Activated B cell treated with CpG ODN at 0.5 μM for 24 hours (primary cell): ENCODE measurements around the gene FKTN. TPM values are rescaled to one million over a fixed set of nuclear protein-coding genes. Genes with fewer than 3 reads are reported as not detected.
A peak's percentile ranks its signal among the peaks of the same experiment; 100 is the strongest.

Source experiments
- ATAC-seq: fragments of 200-7000 bp; cut with Tn5 transposase; one replicate; pipeline ENCODE4 v1.10.0; 2021; ENCODE audit warnings: low read depth, mild to moderate bottlenecking, moderate library complexity
- CTCF ChIA-PET: fragments of 350-600 bp; sonication (Branson Sonifier 250); formaldehyde crosslinking; loops from one replicate; lab custom pipeline; 2021; ENCODE audit warnings: antibody characterized with exemption; lab: Charles Lee
- POLR2A ChIA-PET: fragments of 350-600 bp; sonication (Branson Sonifier 250); formaldehyde crosslinking; loops from one replicate; lab custom pipeline; 2021; ENCODE audit warnings: antibody characterized with exemption; lab: Charles Lee
- DNase-seq: peaks from one replicate; pipeline ENCODE4 v3.0.0; 2022
- H3K27ac Mint-ChIP-seq: one replicate; pipeline ENCODE4 v1.8.0; 2020; ENCODE audit warnings: mixed read lengths
- H3K27me3 Mint-ChIP-seq: one replicate; pipeline ENCODE4 v1.8.0; 2021; ENCODE audit warnings: mixed read lengths
- H3K36me3 Mint-ChIP-seq: one replicate; pipeline ENCODE4 v1.8.0; 2021; ENCODE audit warnings: low read depth, mixed read lengths
- H3K4me1 Mint-ChIP-seq: one replicate; pipeline ENCODE4 v1.8.0; 2021; ENCODE audit warnings: mixed read lengths
- H3K4me3 Mint-ChIP-seq: one replicate; pipeline ENCODE4 v1.8.0; 2020; ENCODE audit warnings: mild to moderate bottlenecking, mixed read lengths
- H3K9me3 Mint-ChIP-seq: one replicate; pipeline ENCODE4 v1.8.0; 2020; ENCODE audit warnings: mixed read lengths
- CTCF ChIP-seq: fragments of 200-600 bp; IDR thresholded peaks from one replicate; pipeline ENCODE4 v1.8.0; 2022; ENCODE audit warnings: antibody characterized with exemption, mild to moderate bottlenecking
- intact Hi-C: fragments of 100-400 bp; cut with micrococcal nuclease; formaldehyde crosslinking; loops from one replicate; pipeline ENCODE4 v1.15.1; 2024
- total RNA-seq: library from RNA; stranded (reverse); gene quantifications from 2 replicates; pipeline ENCODE4 v1.2.3, GENCODE V29; 2022

The FKTN gene
- total RNA-seq, 1 donor from 2014 or later, result 17.5 TPM

DNA sequence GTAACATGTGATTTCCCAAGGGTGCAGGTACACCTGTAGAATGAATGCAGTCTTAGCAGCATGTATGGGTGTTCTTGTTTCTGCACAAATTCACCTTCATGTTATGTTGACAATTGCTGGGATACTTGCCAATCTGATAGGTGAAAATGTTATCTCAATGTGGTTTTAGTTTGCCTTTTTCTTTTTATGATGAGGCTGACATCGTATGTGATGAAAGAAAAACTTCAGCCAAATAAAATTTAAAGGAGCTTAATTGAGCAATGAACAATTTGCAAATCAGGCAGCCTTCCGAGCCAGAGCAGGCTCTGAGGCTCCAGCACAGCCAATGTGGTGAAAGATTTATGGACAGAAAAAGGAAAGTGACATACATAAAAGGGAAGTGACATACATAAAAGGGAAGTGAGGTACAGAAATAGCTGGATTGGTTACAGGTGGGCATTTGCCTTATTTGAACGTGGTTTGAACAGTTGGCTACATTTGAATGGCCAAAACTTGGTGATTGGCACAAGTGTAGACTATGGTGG lies 114.8 kb downstream of the FKTN start:
- intact Hi-C loops, result loop anchor here (1.0 kb wide), 1 partner anchor 22 kb away; the partner anchor contains the start of gene TMEM38B
- DNase-seq (no peak), ATAC-seq (peak; percentile 21)
- Mint-ChIP-seq H3K36me3 (no peaks in the 10 kb centered on the region), H3K9me3 (peaks cover 4% of the 10 kb centered on the region), H3K27ac (no peak overlapping the region), H3K4me1 (peaks cover 17% of the 10 kb centered on the region), H3K4me3 (peak overlapping the region; percentile 50), H3K27me3 (peaks cover 1% of the 10 kb centered on the region)
- ChIA-PET CTCF (no interaction called here), POLR2A (no interaction called here)
- TF ChIP-seq CTCF, result no peak

DNA sequence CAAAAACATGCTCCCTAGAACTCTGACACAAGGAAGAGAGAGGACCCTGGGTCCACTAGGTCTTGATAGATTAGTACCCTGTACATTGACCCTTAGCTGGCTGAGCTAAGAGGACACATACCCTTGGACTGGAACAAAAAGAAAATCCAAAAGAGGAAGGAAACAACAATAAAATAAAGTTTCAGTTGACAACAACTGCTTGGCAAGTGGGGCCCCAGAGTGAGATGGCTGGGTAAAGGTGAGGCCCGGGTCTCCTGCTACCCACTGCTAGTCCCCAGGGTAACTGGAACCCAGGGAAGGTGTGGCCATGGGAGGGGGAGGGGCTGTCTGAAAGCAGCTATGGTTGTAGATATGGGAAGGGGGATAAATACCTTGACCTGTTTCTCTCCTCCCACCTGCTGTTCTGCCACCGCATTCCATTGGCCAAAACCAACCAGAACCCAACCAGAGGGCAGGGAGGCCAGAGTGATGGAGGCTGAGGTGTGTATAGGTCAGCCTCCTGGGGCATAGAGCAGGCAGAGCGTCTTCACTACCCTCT lies 116.0 kb downstream of the FKTN start:
- CTCF ChIA-PET, result no interaction called here

GRCh38 chr9:105676351-105676923 lies 118.5 kb downstream of the FKTN start:
- H3K4me1 Mint-ChIP-seq, result peaks cover 17% of the 10 kb centered on the region
- intact Hi-C loops, result no loop called here
- no peaks in the 10 kb centered on the region for H3K36me3 Mint-ChIP-seq
- no peak for ATAC-seq
- H3K4me3 Mint-ChIP-seq, result no peak overlapping the region
- H3K9me3 Mint-ChIP-seq, result peaks cover 4% of the 10 kb centered on the region
- CTCF ChIA-PET, result no interaction called here
- no peaks in the 10 kb centered on the region for H3K27me3 Mint-ChIP-seq
- POLR2A ChIA-PET, result no interaction called here
- H3K27ac Mint-ChIP-seq, result no peak overlapping the region
- no peak for DNase-seq
- no peak for TF ChIP-seq CTCF

More for the DNA sequence above, 116.0 kb downstream of the FKTN start:
- no peaks in the 10 kb centered on the region for H3K36me3 Mint-ChIP-seq
- no peak for ATAC-seq
- peaks cover 4% of the 10 kb centered on the region for H3K9me3 Mint-ChIP-seq
- no peak for DNase-seq
- peaks cover 17% of the 10 kb centered on the region for H3K4me1 Mint-ChIP-seq
- intact Hi-C loops, result loop anchor here (1.0 kb wide), 1 partner anchor 20 kb away; the partner anchor contains the start of gene TMEM38B
- TF ChIP-seq CTCF, result no peak
- H3K4me3 Mint-ChIP-seq, result no peak overlapping the region
- no peak overlapping the region for H3K27ac Mint-ChIP-seq
- H3K27me3 Mint-ChIP-seq, result no peaks in the 10 kb centered on the region
- POLR2A ChIA-PET, result no interaction called here

DNA sequence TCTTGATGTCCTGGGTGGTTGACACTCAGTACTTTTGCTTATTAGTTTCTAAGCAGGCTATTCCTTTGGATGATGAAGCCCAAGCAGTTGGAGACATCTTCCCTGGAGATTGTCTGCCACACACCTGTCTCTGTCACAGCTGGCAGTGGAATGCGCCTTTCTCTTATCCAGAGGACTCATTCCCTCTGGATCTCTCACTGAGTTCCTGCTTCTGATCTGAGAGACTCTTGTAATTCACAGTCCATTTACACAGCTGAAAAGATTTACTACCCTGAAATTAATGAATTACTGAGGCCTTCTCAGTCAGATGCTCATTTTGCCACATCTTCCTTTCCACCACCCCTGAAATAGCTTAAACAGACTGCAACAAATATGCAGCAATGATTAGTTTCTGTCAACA lies 120.2 kb downstream of the FKTN start:
- peaks cover 10% of the 10 kb centered on the region for H3K4me1 Mint-ChIP-seq
- peaks cover 2% of the 10 kb centered on the region for H3K9me3 Mint-ChIP-seq
- H3K36me3 Mint-ChIP-seq, result no peaks in the 10 kb centered on the region
- CTCF ChIA-PET, result no interaction called here
- no peak overlapping the region for H3K27ac Mint-ChIP-seq
- POLR2A ChIA-PET, result no interaction called here
- H3K4me3 Mint-ChIP-seq, result no peak overlapping the region
- ATAC-seq (no peak), DNase-seq (no peak)
- intact Hi-C loops, result no loop called here
- H3K27me3 Mint-ChIP-seq, result no peaks in the 10 kb centered on the region
- TF ChIP-seq CTCF, result no peak

GRCh38 chr9:105678781-105679180 lies 120.8 kb downstream of the FKTN start:
- CTCF ChIA-PET, result no interaction called here
- H3K36me3 Mint-ChIP-seq, result no peaks in the 10 kb centered on the region
- DNase-seq, result no peak

More at GRCh38 chr9:105678781-105679180, 120.8 kb downstream of the FKTN start:
- POLR2A ChIA-PET, result no interaction called here
- no peaks in the 10 kb centered on the region for H3K9me3 Mint-ChIP-seq
- intact Hi-C loops, result no loop called here
- ATAC-seq, result no peak
- no peak overlapping the region for H3K27ac Mint-ChIP-seq
- no peaks in the 10 kb centered on the region for H3K27me3 Mint-ChIP-seq
- peaks cover 4% of the 10 kb centered on the region for H3K4me1 Mint-ChIP-seq
- H3K4me3 Mint-ChIP-seq, result no peak overlapping the region
- no peak for TF ChIP-seq CTCF
